Neuronal stem cell (in vitro differentiated cells): ENCODE results near the gene MICAL3.
"Not testable (repeated sequence)": the region's sequence is repeated elsewhere in the genome, so short reads cannot be mapped to it uniquely, and the experiment has no call there.

Experiments
- DNase-seq: peaks from one replicate; pipeline ENCODE4 v3.0.0-alpha.2; 2013; ENCODE audit warnings: low spot score
- H2AFZ ChIP-seq: one replicate; pipeline ENCODE4 v1.6.1; 2013; ENCODE audit warnings: mild to moderate bottlenecking, low read length, inconsistent platforms
- H2AK5ac ChIP-seq: 2 replicates; pipeline ENCODE4 v1.6.1; 2013; ENCODE audit warnings: low read depth, mild to moderate bottlenecking, inconsistent platforms, low read length, moderate library complexity, mixed read lengths
- H2BK120ac ChIP-seq: 2 replicates; pipeline ENCODE4 v1.6.1; 2013; ENCODE audit warnings: low read depth, mild to moderate bottlenecking, inconsistent platforms, low read length, moderate library complexity, mixed read lengths
- H2BK12ac ChIP-seq: one replicate; pipeline ENCODE4 v1.6.1; 2013; ENCODE audit warnings: low read length, inconsistent platforms
- H2BK15ac ChIP-seq: 2 replicates; pipeline ENCODE4 v1.6.1; 2013; ENCODE audit warnings: mild to moderate bottlenecking, low read length, inconsistent platforms, mixed read lengths
- H2BK5ac ChIP-seq: one replicate; pipeline ENCODE4 v1.6.1; 2013; ENCODE audit warnings: inconsistent platforms, mild to moderate bottlenecking, low read length, moderate library complexity
- H3K14ac ChIP-seq: one replicate; pipeline ENCODE4 v1.6.1; 2013; ENCODE audit warnings: low read length, inconsistent platforms
- H3K18ac ChIP-seq: 2 replicates; pipeline ENCODE4 v1.6.1; 2013; ENCODE audit warnings: low read length, inconsistent platforms
- H3K23ac ChIP-seq: 2 replicates; pipeline ENCODE4 v1.6.1; 2013; ENCODE audit warnings: low read depth, mild to moderate bottlenecking, mixed read lengths, low read length, inconsistent platforms; ENCODE audit not compliant: poor library complexity
- H3K27ac ChIP-seq: replicated peaks from 3 replicates; pipeline ENCODE4 v1.5.1; 2013; ENCODE audit warnings: low read length, inconsistent platforms
- H3K27me3 ChIP-seq, 3 experiments: 2 replicates each; pipeline ENCODE4 v1.6.1; 2013; ENCODE audit warnings: low read length in 3 of 3, mild to moderate bottlenecking in 2 of 3, inconsistent platforms in 1 of 3, low read depth in 1 of 3, mixed read lengths in 1 of 3, moderate library complexity in 1 of 3; ENCODE audit not compliant: control insufficient read depth in 3 of 3, insufficient read depth in 3 of 3
- H3K36me3 ChIP-seq, 2 donors: replicated peaks in 1 of 2; 2 replicates each; pipeline ENCODE4 v1.6.1; 2013; ENCODE audit warnings: low read length in 2 of 2; ENCODE audit not compliant: control insufficient read depth in 2 of 2, insufficient read depth in 2 of 2
- H3K4ac ChIP-seq: 2 replicates; pipeline ENCODE4 v1.6.1; 2013; ENCODE audit warnings: inconsistent platforms, mild to moderate bottlenecking, low read length, moderate library complexity
- H3K4me1 ChIP-seq, 2 donors: 1 replicate in 1 of 2; 2 replicates in 1 of 2; pipeline ENCODE4 v1.6.1; 2013; ENCODE audit warnings: low read length in 2 of 2, low read depth in 1 of 2; ENCODE audit not compliant: control insufficient read depth in 2 of 2, insufficient read depth in 1 of 2
- H3K4me2 ChIP-seq: one replicate; pipeline ENCODE4 v1.6.1; 2013; ENCODE audit warnings: mild to moderate bottlenecking, low read length, inconsistent platforms; ENCODE audit not compliant: insufficient read depth, poor library complexity, severe bottlenecking
- H3K4me3 ChIP-seq, 2 donors: 2 replicates each; pipeline ENCODE4 v1.5.1; 2013; ENCODE audit warnings: low read length in 2 of 2, mild to moderate bottlenecking in 2 of 2, inconsistent platforms in 1 of 2, moderate library complexity in 1 of 2
- H3K79me1 ChIP-seq: one replicate; pipeline ENCODE4 v1.6.1; 2013; ENCODE audit warnings: low read depth, mild to moderate bottlenecking, inconsistent platforms, low read length, moderate library complexity
- H3K9ac ChIP-seq: one replicate; pipeline ENCODE4 v1.6.1; 2013; ENCODE audit warnings: mild to moderate bottlenecking, low read depth, low read length, inconsistent platforms; ENCODE audit not compliant: poor library complexity
- H3K9me3 ChIP-seq, 2 donors: replicated peaks in 1 of 2; 2 replicates each; pipeline versions ENCODE3 to v1.6.1; 2013; ENCODE audit warnings: low read length in 2 of 2, mild to moderate bottlenecking in 2 of 2, inconsistent platforms in 1 of 2, low read depth in 1 of 2, mixed read lengths in 1 of 2, moderate library complexity in 1 of 2; ENCODE audit not compliant: control insufficient read depth in 2 of 2, insufficient read depth in 1 of 2
- H4K8ac ChIP-seq: one replicate; pipeline ENCODE4 v1.6.1; 2013; ENCODE audit warnings: low read depth, mild to moderate bottlenecking, inconsistent platforms, low read length, moderate library complexity
- H4K91ac ChIP-seq: one replicate; pipeline ENCODE4 v1.6.1; 2013; ENCODE audit warnings: low read length, low read depth, mild to moderate bottlenecking, inconsistent platforms; ENCODE audit not compliant: poor library complexity
- WGBS, 2 donors: extraction: QIAGEN DNeasy Blood & Tissue Kit; methylation state at CpG; one replicate each; pipeline ENCODE4 v1.1.7; 2013; ENCODE audit warnings: missing lambda C conversion rate in 2 of 2, mixed read lengths in 1 of 2; ENCODE audit not compliant: insufficient read length in 2 of 2, insufficient replicate concordance in 1 of 2; ENCODE audit errors: extremely low coverage in 2 of 2; 5-methylcytosine and 5-hydroxymethylcytosine counted together

Gene MICAL3

DNA sequence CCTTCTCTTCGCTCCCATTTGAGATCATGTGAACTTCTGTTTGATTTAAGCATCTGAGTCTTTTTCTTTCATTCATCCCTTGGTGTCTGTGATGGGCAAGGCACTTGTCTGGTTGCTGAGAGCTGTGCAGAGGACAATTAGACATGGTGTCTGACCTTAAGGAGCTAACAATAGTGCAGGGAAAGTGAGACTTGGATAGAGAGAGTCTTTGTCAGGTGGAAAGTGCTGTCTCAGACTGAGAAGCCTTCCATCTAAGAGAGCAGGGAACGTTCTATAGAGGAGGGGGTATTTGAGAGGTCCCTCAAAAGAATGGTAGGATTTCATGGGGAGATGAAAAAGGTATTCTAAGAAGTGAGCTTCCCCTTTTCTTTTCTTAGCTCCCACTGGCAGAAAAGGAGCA is 14.1 kb downstream of the MICAL3 start:
- H2BK12ac ChIP-seq, result no peak overlapping the region
- WGBS, 2 donors, result no CpG with 5 or more reads among the region's 2 CpGs

DNA sequence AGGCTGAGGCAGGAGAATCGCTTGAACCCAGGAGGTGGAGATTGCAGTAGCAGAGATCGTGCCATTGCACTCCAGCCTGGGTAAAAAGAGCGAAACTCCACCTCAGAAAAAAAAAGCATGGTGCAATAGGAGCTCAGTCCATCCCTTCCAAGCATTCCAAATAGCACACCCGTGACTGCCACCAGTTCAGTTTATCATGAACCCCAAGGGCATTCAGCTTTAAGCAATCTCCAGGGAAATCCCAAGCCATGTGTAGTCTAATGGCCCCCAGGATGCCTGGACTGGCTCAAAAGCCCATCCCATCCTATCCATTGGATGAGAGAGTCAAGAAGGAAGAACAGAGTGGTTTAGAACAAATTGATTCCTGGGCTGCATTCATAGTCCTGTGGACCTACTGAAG is 16.2 kb downstream of the MICAL3 start:
- H2BK5ac ChIP-seq, result no peak overlapping the region
- H3K23ac ChIP-seq, result no peak overlapping the region
- H2BK15ac ChIP-seq, result no peak overlapping the region
- no peak overlapping the region for H3K4me3 ChIP-seq
- H3K27ac ChIP-seq, result no peak overlapping the region
- H3K36me3 ChIP-seq, result no peaks in the 10 kb centered on the region
- DNase-seq, result no peak
- H4K8ac ChIP-seq, result no peak overlapping the region
- H3K18ac ChIP-seq, result no peak overlapping the region
- H3K79me1 ChIP-seq, result no peaks in the 10 kb centered on the region
- no peak overlapping the region for H2AK5ac ChIP-seq
- no peak overlapping the region for H3K9ac ChIP-seq
- H3K14ac ChIP-seq, result no peak overlapping the region
- H2BK120ac ChIP-seq, result no peak overlapping the region
- H3K4me1 ChIP-seq, result no peaks in the 10 kb centered on the region
- no peak overlapping the region for H3K4me2 ChIP-seq
- peak overlapping the region; percentile 63 for H2BK12ac ChIP-seq
- H4K91ac ChIP-seq, result no peak overlapping the region
- no CpG with 5 or more reads among the region's 4 CpGs for WGBS, 2 donors
- no peak overlapping the region for H2AFZ ChIP-seq
- H3K4ac ChIP-seq, result no peak overlapping the region
- H3K27me3 ChIP-seq, result no peaks in the 10 kb centered on the region
- H3K9me3 ChIP-seq, result no peaks in the 10 kb centered on the region

More for the DNA sequence above, 14.1 kb downstream of the MICAL3 start:
- H3K9me3 ChIP-seq, result no peaks in the 10 kb centered on the region
- H2BK120ac ChIP-seq, result no peak overlapping the region
- no peak overlapping the region for H3K9ac ChIP-seq
- H3K27me3 ChIP-seq, result no peaks in the 10 kb centered on the region
- H3K4me3 ChIP-seq, result no peak overlapping the region
- H3K4ac ChIP-seq, result no peak overlapping the region
- H3K14ac ChIP-seq, result no peak overlapping the region
- no peak for DNase-seq
- no peak overlapping the region for H4K8ac ChIP-seq
- H2AK5ac ChIP-seq, result no peak overlapping the region
- H3K23ac ChIP-seq, result no peak overlapping the region
- no peak overlapping the region for H3K27ac ChIP-seq
- no peaks in the 10 kb centered on the region for H3K36me3 ChIP-seq
- H2BK15ac ChIP-seq, result no peak overlapping the region
- no peak overlapping the region for H3K4me2 ChIP-seq
- no peak overlapping the region for H2AFZ ChIP-seq
- no peaks in the 10 kb centered on the region for H3K4me1 ChIP-seq
- H3K79me1 ChIP-seq, result no peaks in the 10 kb centered on the region
- no peak overlapping the region for H3K18ac ChIP-seq
- no peak overlapping the region for H4K91ac ChIP-seq
- H2BK5ac ChIP-seq, result no peak overlapping the region

DNA sequence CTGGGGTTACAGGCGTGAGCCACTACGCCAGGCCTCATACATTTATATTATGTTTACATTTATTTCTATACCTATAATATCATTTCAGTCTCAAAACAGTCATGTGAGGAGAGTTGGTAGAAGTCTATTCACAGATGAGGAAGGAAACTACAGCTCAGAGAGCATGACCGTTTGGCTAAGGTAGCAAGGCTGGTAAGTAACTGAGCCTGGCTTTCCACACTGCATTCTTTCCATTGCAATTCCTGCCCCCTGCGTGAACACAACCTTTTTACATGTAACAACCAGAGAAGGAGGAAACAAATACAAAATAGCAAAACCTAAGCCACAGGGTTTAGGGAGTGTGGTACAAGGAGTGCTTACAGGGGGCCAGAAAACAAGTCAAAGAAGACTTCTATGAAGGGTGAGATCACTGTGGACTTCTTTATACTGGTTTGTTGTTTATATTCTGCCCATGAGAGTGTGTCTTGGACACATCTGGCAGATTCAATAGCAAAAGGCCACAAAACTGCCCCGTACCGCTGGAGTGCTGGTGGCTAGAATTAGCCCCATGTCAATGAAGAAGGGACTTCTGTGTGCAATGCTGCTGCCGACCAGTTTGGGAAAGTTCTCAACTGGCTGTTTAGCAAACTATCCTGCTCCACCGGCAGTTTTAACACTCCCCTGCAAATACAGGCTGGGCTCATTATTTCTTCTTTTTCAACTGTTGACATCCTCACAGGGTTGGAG is 19.0 kb downstream of the MICAL3 start:
- no peak overlapping the region for H3K14ac ChIP-seq
- H2AK5ac ChIP-seq, result no peak overlapping the region
- no peaks in the 10 kb centered on the region for H3K4me1 ChIP-seq
- H2BK120ac ChIP-seq, result no peak overlapping the region
- H3K4me2 ChIP-seq, result no peak overlapping the region
- no peak overlapping the region for H3K23ac ChIP-seq
- no peak overlapping the region for H3K4me3 ChIP-seq
- no peak overlapping the region for H2BK15ac ChIP-seq
- no peak overlapping the region for H2BK12ac ChIP-seq
- H3K36me3 ChIP-seq, result no peaks in the 10 kb centered on the region
- no peak overlapping the region for H2BK5ac ChIP-seq
- H4K91ac ChIP-seq, result no peak overlapping the region
- no peak for DNase-seq
- no peak overlapping the region for H3K18ac ChIP-seq
- peak overlapping the region; percentile 25 for H2AFZ ChIP-seq
- no peak overlapping the region for H4K8ac ChIP-seq
- no peaks in the 10 kb centered on the region for H3K27me3 ChIP-seq
- H3K9me3 ChIP-seq, result no peaks in the 10 kb centered on the region
- peaks cover 6% of the 10 kb centered on the region for H3K79me1 ChIP-seq
- H3K9ac ChIP-seq, result no peak overlapping the region
- H3K27ac ChIP-seq, result no peak overlapping the region
- no CpG with 5 or more reads among the region's 8 CpGs for WGBS, 2 donors
- H3K4ac ChIP-seq, result no peak overlapping the region

DNA sequence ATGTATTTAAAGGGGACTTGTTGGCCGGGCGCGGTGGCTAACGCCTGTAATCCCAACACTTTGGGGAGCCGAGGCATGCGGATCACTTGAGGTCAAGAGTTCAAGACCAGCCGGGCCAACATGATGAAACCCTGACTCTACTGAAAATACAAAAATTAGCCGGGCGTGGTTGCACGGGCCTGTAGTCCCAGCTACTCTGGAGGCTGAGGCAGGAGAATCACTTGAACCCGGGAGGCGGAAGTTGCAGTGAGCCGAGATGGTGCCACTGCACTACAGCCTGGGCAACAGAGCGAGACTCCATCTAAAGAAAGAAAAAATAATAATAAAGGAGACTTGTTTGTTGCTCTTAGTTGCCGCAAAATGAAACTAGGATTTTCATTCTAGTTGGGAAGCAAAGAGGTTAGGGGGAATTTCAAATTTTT is 22.5 kb downstream of the MICAL3 start:
- not testable (repeated sequence) for H3K4me1 ChIP-seq, H3K9me3 ChIP-seq, H2BK5ac ChIP-seq, H4K8ac ChIP-seq, H3K27me3 ChIP-seq, H3K27ac ChIP-seq, H4K91ac ChIP-seq, H3K4ac ChIP-seq, H3K18ac ChIP-seq, H2BK120ac ChIP-seq, H2AK5ac ChIP-seq, H3K14ac ChIP-seq, H3K36me3 ChIP-seq, DNase-seq, H2BK12ac ChIP-seq, H2BK15ac ChIP-seq, H3K79me1 ChIP-seq, H3K23ac ChIP-seq, H3K4me2 ChIP-seq, H3K9ac ChIP-seq
- no CpG with 5 or more reads among the region's 15 CpGs for WGBS, 2 donors
- Histone ChIP-seq H3K4me3 (peak overlapping the region in 1 of 2 donors; percentile 66), H2AFZ (peak overlapping the region; percentile 90)
